ENCODE data around the gene KRTAP10-5.

The KRTAP10-5 gene

GRCh38 chr21:44619886-44620285 lies 39.5 kb upstream of the KRTAP10-5 start:
- no peak overlapping the region for H3K4me3 ChIP-seq (replicated peaks in 1 of 2; ENCODE audit: low read depth in 2 of 2, low read length in 2 of 2)
- no peak for DNase-seq (ENCODE audit: low read depth in 2 of 2)
- TF ChIP-seq CTCF (IDR thresholded peaks at IDR 0.05; ENCODE audit: low read depth, low read length), result no peak

- H3K4me3 ChIP-seq (replicated peaks in 1 of 2; ENCODE audit: low read depth in 2 of 2, low read length in 2 of 2), result no peak overlapping the region
Measured at GRCh38 chr21:44618909-44619308, 38.5 kb upstream of the KRTAP10-5 start.

GRCh38 chr21:44618504-44618903 lies 38.1 kb upstream of the KRTAP10-5 start:
- peak; percentile 4 to 30 for DNase-seq (ENCODE audit: low read depth in 2 of 2)
- no peak overlapping the region for H3K4me3 ChIP-seq (replicated peaks in 1 of 2; ENCODE audit: low read depth in 2 of 2, low read length in 2 of 2)
- peak; percentile 29 for TF ChIP-seq CTCF (IDR thresholded peaks at IDR 0.05; ENCODE audit: low read depth, low read length)

More at GRCh38 chr21:44618909-44619308, 38.5 kb upstream of the KRTAP10-5 start:
- no peak for TF ChIP-seq CTCF (IDR thresholded peaks at IDR 0.05; ENCODE audit: low read depth, low read length)
- no peak for DNase-seq (ENCODE audit: low read depth in 2 of 2)

GRCh38 chr21:44617071-44617501 lies 36.7 kb upstream of the KRTAP10-5 start:
- no peak for TF ChIP-seq CTCF (IDR thresholded peaks at IDR 0.05; ENCODE audit: low read depth, low read length)
- DNase-seq (ENCODE audit: low read depth in 2 of 2), result no peak
- no peak overlapping the region for H3K4me3 ChIP-seq (replicated peaks in 1 of 2; ENCODE audit: low read depth in 2 of 2, low read length in 2 of 2)

GRCh38 chr21:44616591-44616926 lies 36.2 kb upstream of the KRTAP10-5 start:
- TF ChIP-seq CTCF (IDR thresholded peaks at IDR 0.05; ENCODE audit: low read depth, low read length), result no peak
- no peak overlapping the region for H3K4me3 ChIP-seq (replicated peaks in 1 of 2; ENCODE audit: low read depth in 2 of 2, low read length in 2 of 2)
- no peak for DNase-seq (ENCODE audit: low read depth in 2 of 2)

- TF ChIP-seq CTCF (IDR thresholded peaks at IDR 0.05; ENCODE audit: low read depth, low read length), result no peak
- no peak for DNase-seq (ENCODE audit: low read depth in 2 of 2)
- H3K4me3 ChIP-seq (replicated peaks in 1 of 2; ENCODE audit: low read depth in 2 of 2, low read length in 2 of 2), result no peak overlapping the region
Measured at GRCh38 chr21:44615911-44616590, 35.6 kb upstream of the KRTAP10-5 start.

- no peak for DNase-seq (ENCODE audit: low read depth in 2 of 2)
Measured at GRCh38 chr21:44615466-44615865, 35.1 kb upstream of the KRTAP10-5 start.

More at GRCh38 chr21:44615466-44615865, 35.1 kb upstream of the KRTAP10-5 start:
- no peak overlapping the region for H3K4me3 ChIP-seq (replicated peaks in 1 of 2; ENCODE audit: low read depth in 2 of 2, low read length in 2 of 2)
- no peak for TF ChIP-seq CTCF (IDR thresholded peaks at IDR 0.05; ENCODE audit: low read depth, low read length)
